Fibroblast of the conjunctiva (primary cell): Measurements from ENCODE around the gene TRABD.
"Not testable (repeated sequence)": the region's sequence is repeated elsewhere in the genome, so short reads cannot be mapped to it uniquely, and the experiment has no call there.

Experiments
- DNase-seq: peaks from one replicate; pipeline ENCODE4 v3.0.0-alpha.2; 2010; ENCODE audit warnings: low read depth

The TRABD gene

DNA sequence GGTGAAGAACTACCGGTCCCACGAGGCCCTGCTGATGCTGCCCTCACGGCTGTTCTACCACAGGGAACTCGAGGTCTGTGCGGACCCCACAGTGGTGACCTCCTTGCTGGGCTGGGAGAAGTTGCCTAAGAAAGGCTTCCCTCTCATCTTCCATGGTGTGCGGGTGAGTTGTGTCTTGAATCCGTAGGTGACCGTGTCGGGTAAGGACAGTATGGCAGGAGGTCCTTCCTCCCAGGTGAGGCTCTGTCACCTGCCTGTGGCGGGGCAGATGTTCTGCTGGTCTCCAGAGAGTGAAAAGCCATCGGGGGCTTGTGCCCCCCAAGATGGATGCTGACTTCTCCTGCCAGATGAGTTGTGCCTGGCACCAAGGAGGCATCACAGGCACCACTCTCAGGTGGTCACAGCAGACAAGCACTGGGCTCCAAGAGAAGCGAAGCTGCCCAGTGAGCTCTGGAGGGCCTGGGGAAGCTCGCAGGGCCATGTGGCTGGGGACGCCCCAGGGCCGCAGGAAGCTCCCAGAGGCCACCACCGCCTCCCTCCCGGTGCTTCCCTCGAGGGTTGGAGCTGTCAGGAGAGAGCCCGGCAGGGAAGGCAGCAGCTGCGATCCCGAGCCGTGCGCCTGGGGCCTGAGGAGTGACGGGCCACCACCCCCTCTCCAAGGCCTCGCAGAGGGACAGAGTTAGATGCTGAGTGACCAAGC, 32.5 kb upstream of the TRABD start:
- DNase-seq, result no peak

- DNase-seq, result no peak
Measured at GRCh38 chr22:50153756-50154140, 32.0 kb upstream of the TRABD start.

DNA sequence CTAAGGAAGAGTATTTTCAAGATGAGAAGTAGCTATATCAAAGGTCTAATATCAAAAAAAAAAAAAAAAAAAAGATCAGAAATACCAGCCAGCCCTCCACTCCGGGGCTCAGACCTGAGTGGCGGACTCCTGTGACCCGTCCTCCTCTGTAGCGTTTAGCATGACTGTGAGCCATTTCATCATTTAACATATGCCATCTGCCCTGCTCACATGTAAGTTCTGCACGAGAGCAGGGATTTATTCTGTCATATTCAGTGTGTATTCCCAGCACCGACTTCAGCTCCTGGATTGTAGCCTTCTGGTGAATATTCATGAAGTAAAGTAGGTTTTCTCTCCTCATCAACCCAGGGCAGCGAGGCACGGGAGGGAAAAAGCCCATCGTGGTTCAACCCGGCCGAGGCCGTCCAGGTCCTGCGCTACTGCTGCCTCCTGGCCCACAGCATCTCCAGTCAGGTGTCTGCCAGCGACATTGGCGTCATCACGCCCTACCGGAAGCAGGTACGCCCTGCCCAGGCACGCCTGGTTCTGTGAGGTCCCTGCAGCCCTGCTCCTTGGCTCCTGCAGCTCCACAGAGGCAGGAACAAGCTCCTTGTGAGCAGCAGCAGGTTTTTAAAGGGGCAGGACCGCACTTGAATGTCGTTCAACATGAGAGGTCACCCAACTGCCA, 27.9 kb upstream of the TRABD start:
- DNase-seq, result no peak

GRCh38 chr22:50160947-50161346, 24.8 kb upstream of the TRABD start:
- no peak for DNase-seq

DNA sequence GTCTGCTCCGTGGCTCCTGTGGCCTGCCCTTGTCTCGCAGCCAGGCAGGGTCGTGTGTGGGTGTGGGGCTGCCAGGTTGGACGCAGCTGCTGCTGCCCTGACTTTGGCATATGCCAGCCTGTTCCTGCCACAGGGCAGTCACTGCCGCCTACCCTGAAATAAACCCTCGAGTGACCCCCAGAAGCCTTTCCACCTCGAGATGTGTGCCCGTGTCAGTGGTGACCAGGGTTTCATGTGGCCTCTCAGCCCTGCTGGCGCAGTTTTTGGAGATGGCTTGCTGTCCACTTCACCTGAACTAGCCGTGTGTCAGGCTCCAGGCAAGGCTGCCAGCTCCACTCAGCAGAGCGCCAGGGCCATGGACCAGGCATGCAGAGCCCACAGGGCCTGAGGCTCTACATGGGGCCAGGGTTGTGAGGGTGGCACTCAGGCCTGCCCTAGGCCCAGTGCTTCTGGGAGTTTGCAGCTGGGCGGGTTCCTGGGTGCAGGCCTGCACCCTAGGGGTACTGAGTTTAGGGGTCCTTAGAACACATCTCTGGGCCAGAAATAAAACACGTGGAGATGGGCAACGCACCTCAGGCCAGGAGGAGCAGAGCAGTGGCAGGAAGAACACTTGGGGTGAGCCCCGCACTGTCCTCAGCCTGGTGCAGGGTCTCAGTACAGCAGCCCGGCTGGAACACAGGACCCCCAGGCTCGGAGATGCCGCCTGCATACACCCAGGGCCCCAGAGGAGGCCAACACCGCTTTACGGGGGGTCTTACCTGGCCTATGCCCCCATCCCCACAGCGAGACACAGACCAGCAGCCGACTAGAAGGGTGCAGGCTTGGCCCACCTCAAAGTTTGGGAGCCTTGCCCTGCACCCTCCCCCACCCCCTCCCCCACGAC, 24.0 kb upstream of the TRABD start:
- no peak for DNase-seq

DNA sequence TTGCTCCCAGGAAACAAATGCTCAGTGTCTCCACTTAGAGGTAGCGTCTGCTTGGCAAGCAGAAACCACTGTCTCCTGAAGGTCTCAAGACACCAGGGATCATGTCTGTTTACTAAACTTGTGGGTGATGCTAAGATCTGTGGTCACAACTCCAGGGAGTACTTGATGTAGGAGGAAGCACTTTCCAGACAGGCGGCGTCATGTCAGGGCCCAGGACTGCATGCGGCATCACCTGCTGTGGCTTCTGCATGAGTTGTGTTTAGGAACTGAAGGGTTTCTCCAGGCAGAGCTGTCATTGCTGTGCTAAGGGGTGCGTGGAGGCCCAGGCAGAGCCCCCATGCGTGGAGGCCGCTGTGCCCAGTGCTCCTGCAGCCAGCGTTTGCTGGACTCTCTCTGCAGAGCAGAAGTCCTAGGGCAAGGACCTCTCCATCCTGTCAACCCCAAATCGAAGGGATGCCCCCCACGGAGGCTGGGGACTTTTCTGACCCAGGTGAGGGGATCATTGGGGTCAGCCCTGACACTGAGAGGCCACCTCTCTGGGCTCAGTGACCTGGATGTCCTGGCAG, 23.2 kb upstream of the TRABD start:
- DNase-seq, result no peak

GRCh38 chr22:50165436-50166123, 20.1 kb upstream of the TRABD start:
- no peak for DNase-seq

DNA sequence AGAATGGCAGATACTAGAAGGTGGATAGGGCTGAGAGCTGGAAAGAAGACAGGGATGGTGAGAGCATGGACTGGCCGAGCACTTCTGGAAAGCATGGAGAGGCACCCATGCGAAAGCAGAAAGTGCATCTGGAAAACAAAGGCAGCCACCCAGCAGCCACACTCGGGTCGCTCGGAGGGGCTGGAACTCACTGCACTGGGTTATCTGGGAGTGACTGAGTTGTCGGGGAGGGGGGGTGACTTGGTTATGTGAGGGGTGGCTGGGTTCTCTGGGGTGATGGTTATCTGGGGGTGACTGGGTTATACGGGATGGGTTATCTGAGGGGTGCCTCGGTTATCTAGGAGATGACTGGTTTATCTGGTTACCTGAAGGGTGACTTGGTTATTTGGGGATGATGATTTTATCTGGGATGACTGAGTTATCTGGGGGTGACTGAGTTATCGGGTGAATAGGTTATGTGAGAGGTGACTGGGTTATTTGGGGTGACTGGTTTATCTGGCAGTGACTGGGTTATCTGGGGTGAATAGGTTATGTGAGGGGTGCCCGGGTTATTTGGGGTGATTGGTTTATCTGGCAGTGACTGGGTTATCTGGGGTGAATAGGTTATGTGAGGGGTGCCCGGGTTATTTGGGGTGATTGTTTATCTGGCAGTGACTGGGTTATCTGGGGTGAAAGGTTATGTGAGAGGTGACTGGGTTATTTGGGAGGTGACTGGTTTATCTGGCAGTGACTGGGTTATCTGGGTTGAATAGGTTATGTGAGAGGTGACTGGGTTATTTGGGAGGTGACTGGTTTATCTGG, 17.8 kb upstream of the TRABD start:
- DNase-seq, result no peak

GRCh38 chr22:50168490-50169180, 17.1 kb upstream of the TRABD start:
- not testable (repeated sequence) for DNase-seq

DNA sequence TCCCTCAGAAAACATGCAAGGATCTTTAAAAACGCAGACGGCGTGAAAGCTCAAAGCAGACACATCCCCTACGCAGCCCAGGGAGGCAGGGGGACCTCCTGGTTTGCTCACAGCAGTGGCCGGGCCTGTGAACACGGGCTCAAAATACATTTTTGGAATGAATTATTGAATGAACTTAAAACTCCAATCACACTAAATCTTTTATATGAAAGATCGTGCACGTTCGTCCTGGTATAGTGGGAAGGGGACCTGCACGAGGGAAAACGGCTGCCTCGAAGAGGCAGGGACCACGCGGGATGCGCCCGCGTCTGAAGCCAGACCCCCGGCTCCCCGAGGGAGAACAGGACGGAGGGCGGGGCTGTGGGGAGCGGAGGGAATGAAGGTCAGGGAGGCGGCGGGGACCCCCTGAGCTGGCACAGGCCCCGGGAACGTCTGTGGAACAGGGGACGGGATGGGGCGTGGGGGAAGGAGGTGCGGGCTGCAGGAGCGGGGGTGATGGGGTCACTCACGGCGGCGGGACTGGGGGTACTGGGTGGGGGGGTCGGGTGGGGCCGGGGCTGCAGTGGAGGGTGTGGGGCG, 16.4 kb upstream of the TRABD start:
- no peak for DNase-seq

- DNase-seq, result no peak
Measured at GRCh38 chr22:50169774-50170341, 15.9 kb upstream of the TRABD start.

DNA sequence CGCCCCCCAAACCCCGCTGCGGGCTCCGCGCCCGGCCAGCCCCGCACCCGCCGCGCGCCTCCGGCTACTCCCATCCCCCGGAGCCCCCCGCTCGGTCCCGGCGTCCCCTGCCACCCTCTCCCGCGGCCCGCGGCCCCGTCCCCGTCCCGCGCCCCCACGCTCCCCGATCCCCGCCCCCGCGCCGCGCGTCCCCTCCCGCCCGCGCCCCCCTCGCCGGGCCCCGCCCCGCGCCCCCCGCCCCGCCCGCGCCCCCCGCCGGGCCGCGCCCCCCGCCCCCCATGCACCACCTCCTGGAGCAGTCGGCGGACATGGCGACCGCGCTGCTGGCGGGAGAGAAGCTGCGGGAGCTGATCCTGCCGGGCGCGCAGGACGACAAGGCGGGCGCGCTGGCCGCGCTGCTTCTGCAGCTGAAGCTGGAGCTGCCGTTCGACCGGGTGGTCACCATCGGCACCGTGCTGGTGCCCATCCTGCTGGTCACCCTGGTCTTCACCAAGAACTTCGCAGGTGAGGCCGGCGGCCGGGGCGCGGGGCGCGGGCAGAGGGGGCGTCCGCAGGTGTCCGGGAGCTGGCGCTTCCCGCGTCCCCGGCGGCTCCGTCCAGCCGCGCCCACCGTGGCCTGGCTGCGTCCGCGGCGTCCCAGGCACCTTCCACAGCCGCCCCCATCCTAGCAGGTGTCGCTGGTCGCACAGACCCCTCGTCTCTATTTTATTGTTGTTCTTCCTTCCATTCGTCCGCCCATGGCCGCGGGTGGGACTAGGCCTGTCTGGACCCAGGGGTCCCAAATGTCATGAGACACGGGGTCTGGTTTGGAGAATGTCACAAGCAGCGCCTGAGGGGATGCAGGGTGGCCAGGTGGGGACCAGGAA, 15.0 kb upstream of the TRABD start, which contains the start of gene PANX2:
Gene PANX2 (plus strand): TSS at position 279 of the 866 bp plus-strand sequence. CDS start 0 bp downstream, at position 279.
- DNase-seq, result no peak

GRCh38 chr22:50171319-50171964, 14.3 kb upstream of the TRABD start:
- no peak for DNase-seq

GRCh38 chr22:50171965-50172421, 13.7 kb upstream of the TRABD start:
- no peak for DNase-seq

- no peak for DNase-seq
Measured at GRCh38 chr22:50173311-50173982, 12.3 kb upstream of the TRABD start.

DNA sequence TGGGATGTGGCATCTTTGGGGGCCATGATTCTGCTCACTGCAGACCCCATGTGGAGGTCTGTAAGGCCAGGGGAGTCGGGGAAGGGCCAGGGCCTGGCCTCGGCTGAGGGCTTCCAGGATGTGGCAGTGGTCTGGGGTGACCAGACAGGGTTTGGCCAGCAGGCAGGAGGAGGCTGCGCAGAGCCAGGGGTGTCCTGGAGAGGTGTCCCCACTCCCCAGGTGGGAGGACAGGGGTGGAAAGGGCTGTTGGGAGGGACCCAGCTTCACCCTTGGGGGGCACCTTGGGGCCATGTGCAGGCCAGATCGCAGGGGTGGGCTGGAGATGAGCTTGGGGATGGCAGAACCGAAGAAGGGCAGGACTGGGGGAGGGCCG, 11.7 kb upstream of the TRABD start:
- no peak for DNase-seq

GRCh38 chr22:50174382-50175190, 11.1 kb upstream of the TRABD start:
- DNase-seq, result no peak
